Osteoblast (primary cell): ENCODE data around the gene KLHL10. TPM values are rescaled to one million over a fixed set of nuclear protein-coding genes. Genes with fewer than 3 reads are reported as not detected.
A peak's percentile ranks its signal among the peaks of the same experiment; 100 is the strongest.

Experiments used
- DNase-seq: peaks from one replicate; pipeline ENCODE4 v3.0.0; 2011; ENCODE audit warnings: low spot score, mixed read lengths; ENCODE audit not compliant: insufficient read length; ENCODE audit errors: missing footprints
- H2AFZ ChIP-seq: 2 replicates; pipeline ENCODE4 v1.6.0; 2011; ENCODE audit warnings: mild to moderate bottlenecking, low read length
- H3K27ac ChIP-seq: 2 replicates; pipeline ENCODE4 v1.5.1; 2011; ENCODE audit warnings: mild to moderate bottlenecking, low read depth, low read length, moderate library complexity
- H3K27me3 ChIP-seq: 2 replicates; pipeline ENCODE4 v1.6.0; 2012; ENCODE audit warnings: mild to moderate bottlenecking, control low read depth, inconsistent platforms, low read length, moderate library complexity; ENCODE audit not compliant: insufficient read depth
- H3K36me3 ChIP-seq: 2 replicates; pipeline ENCODE4 v1.5.1; 2011; ENCODE audit warnings: mild to moderate bottlenecking, low read length, control low read depth, moderate library complexity; ENCODE audit not compliant: insufficient read depth
- H3K4me1 ChIP-seq: 2 replicates; pipeline ENCODE4 v1.5.1; 2011; ENCODE audit warnings: mild to moderate bottlenecking, low read length, control low read depth, moderate library complexity; ENCODE audit not compliant: insufficient read depth
- H3K4me2 ChIP-seq: 2 replicates; pipeline ENCODE4 v1.6.0; 2011; ENCODE audit warnings: mild to moderate bottlenecking, low read length; ENCODE audit not compliant: insufficient read depth
- H3K4me3 ChIP-seq: fragments of 200-600 bp; sonication (generic); 3 replicates; pipeline ENCODE4 v1.5.1; 2012; ENCODE audit warnings: mild to moderate bottlenecking, low read length, inconsistent platforms; ENCODE audit not compliant: insufficient read depth
- H3K79me2 ChIP-seq: 2 replicates; pipeline ENCODE4 v1.6.0; 2012; ENCODE audit warnings: mild to moderate bottlenecking, low read length, control low read depth, inconsistent platforms; ENCODE audit not compliant: insufficient read depth
- H3K9me3 ChIP-seq: 2 replicates; pipeline ENCODE4 v1.5.1; 2011; ENCODE audit warnings: low read depth, low read length, control low read depth
- H4K20me1 ChIP-seq: 2 replicates; pipeline ENCODE4 v1.6.0; 2012; ENCODE audit warnings: mild to moderate bottlenecking, low read length, control low read depth; ENCODE audit not compliant: insufficient read depth
- total RNA-seq: library from RNA; depleted of rRNA; stranded (reverse); fragments of >200 nt; gene quantifications from 2 replicates; pipeline ENCODE4 v1.2.3, GENCODE V29; 2012
- TF ChIP-seq, protein P1 (sequence below): IDR thresholded peaks from 2 replicates; pipeline ENCODE4 v1.5.1; 2011; ENCODE audit warnings: mild to moderate bottlenecking, low read depth, low read length, moderate library complexity; ENCODE audit errors: extremely low read depth

The KLHL10 gene
- total RNA-seq, 1 donor, result 0.36 TPM

DNA sequence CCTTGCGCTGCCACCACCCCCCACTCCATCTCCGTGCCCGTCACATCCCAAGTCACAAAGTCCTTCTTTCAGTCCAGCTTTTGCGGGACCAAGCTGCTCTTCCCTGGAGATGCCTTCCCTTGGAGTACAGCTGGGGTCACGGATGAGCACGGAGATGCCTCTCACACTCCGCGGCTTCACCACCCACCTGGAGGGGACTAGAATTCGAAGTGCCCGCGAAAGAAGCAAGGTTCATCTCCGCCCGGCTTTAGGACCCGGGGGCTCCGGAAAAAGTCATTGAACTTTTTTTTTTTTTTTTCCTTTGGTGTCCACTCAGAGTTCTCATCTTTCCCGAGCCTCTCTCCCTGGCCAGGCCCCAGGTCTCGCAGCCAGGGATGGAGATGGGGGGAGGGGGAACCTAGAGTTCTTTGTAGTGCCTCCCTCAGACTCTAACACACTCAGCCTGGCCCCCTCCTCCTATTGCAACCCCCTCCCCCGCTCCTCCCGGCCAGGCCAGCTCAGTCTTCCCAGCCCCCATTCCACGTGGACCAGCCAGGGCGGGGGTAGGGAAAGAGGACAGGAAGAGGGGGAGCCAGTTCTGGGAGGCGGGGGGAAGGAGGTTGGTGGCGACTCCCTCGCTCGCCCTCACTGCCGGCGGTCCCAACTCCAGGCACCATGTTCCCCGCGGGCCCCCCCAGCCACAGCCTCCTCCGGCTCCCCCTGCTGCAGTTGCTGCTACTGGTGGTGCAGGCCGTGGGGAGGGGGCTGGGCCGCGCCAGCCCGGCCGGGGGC is 25.1 kb upstream of the KLHL10 start, which contains the start of gene FKBP10:
FKBP10 (plus strand) TSS at position 624 of the 771 bp plus-strand sequence; CDS start at position 655, 31 bp downstream.
- peak within 1 kb of the TSS; percentile 70 for H3K27ac ChIP-seq
- H3K4me2 ChIP-seq, result peak within 1 kb of the TSS; percentile 88
- peaks cover 26% of the 10 kb centered on the region for H3K4me1 ChIP-seq
- H3K27me3 ChIP-seq, result no peaks in the 10 kb centered on the region
- peaks cover 72% of the 10 kb centered on the region for H3K79me2 ChIP-seq
- H2AFZ ChIP-seq, result peak within 1 kb of the TSS; percentile 98
- DNase-seq, result peak; percentile 99
- TF ChIP-seq, protein P1, sequence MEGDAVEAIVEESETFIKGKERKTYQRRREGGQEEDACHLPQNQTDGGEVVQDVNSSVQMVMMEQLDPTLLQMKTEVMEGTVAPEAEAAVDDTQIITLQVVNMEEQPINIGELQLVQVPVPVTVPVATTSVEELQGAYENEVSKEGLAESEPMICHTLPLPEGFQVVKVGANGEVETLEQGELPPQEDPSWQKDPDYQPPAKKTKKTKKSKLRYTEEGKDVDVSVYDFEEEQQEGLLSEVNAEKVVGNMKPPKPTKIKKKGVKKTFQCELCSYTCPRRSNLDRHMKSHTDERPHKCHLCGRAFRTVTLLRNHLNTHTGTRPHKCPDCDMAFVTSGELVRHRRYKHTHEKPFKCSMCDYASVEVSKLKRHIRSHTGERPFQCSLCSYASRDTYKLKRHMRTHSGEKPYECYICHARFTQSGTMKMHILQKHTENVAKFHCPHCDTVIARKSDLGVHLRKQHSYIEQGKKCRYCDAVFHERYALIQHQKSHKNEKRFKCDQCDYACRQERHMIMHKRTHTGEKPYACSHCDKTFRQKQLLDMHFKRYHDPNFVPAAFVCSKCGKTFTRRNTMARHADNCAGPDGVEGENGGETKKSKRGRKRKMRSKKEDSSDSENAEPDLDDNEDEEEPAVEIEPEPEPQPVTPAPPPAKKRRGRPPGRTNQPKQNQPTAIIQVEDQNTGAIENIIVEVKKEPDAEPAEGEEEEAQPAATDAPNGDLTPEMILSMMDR, result no peak
- peak within 1 kb of the TSS; percentile 85 for H3K4me3 ChIP-seq
- peaks cover 21% of the 10 kb centered on the region for H3K36me3 ChIP-seq
- peaks cover 46% of the 10 kb centered on the region for H4K20me1 ChIP-seq
- no peaks in the 10 kb centered on the region for H3K9me3 ChIP-seq

DNA sequence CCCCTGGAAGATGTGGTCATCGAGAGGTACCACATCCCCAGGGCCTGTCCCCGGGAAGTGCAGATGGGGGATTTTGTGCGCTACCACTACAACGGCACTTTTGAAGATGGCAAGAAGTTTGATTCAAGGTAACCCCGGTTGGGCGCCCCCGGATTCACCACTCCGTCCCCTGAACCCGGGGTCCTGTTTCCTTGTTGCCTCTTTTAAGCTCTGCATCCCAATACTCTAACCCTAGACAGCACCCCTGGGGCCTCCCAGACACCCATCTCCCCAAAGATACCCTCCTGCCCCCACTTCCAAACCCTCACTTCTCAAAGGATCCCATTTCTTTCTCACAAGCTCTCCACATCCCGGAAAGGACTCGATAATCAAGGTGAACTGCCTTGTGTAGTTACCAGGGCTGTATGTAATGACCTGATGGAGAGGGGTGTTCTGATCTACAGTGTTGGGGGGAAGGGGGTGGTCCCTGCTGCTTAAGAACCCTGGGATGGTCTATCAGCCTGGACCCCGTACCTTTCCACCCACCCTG is 24.4 kb upstream of the KLHL10 start:
- Histone ChIP-seq H3K27me3 (no peaks in the 10 kb centered on the region), H4K20me1 (peaks cover 48% of the 10 kb centered on the region), H3K4me3 (peak overlapping the region; percentile 85), H3K79me2 (peaks cover 78% of the 10 kb centered on the region), H3K27ac (peak overlapping the region; percentile 70), H2AFZ (peak overlapping the region; percentile 48), H3K9me3 (no peaks in the 10 kb centered on the region), H3K4me2 (peak overlapping the region; percentile 88), H3K4me1 (peaks cover 26% of the 10 kb centered on the region), H3K36me3 (peaks cover 21% of the 10 kb centered on the region)
- peak; percentile 92 for DNase-seq
- TF ChIP-seq, protein P1, result no peak

DNA sequence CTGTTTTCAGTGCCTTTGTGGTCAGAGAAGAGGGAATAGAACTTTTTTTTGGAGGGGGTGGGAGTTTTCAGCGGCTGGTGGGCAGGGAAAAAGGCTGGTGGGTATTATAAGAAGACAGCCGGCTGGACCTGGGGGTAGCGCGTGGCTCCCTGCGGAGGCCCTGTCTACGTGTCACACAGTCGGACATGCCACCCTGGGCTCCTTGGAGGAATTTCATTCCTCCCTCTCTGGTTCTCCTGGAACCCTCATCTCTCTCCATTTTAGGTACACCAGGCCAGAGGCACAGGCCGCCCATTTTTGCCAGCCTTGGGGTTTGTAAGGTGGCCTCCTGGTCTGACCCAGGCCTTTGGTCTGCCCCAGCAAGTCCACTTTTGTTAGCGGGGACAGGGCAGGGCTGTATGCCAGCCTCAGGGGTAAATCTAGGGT is 23.9 kb upstream of the KLHL10 start:
- TF ChIP-seq, protein P1, result no peak
- Histone ChIP-seq H3K36me3 (peaks cover 21% of the 10 kb centered on the region), H3K4me3 (peak overlapping the region; percentile 85), H3K27me3 (no peaks in the 10 kb centered on the region), H3K9me3 (no peaks in the 10 kb centered on the region), H2AFZ (no peak overlapping the region), H3K79me2 (peaks cover 80% of the 10 kb centered on the region), H4K20me1 (peaks cover 48% of the 10 kb centered on the region), H3K4me1 (peaks cover 26% of the 10 kb centered on the region), H3K27ac (peak overlapping the region; percentile 70), H3K4me2 (peak overlapping the region; percentile 88)
- DNase-seq, result no peak

DNA sequence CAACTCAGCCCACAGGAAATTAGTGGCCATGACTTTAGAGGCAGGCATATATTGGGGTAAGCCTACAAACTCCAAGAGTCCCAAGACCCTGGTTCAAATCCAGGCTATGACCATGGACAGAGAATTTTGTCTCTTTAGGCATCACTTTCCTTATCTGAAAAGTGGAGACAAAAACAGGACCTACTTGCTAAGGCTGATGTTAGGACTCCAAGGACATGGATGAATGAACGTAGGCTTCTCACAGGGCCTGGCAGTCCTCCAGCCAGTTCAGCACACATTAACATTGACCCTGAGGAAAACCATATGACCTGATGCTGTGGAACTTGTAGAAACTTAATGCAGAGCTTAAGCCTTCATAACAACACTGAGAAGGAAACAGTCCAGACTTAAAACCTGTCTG is 23.4 kb upstream of the KLHL10 start:
- Histone ChIP-seq H4K20me1 (peaks cover 43% of the 10 kb centered on the region), H3K27me3 (no peaks in the 10 kb centered on the region), H3K9me3 (no peaks in the 10 kb centered on the region), H2AFZ (no peak overlapping the region), H3K27ac (peak overlapping the region; percentile 70), H3K4me2 (peak overlapping the region; percentile 88), H3K4me1 (peaks cover 26% of the 10 kb centered on the region), H3K79me2 (peaks cover 80% of the 10 kb centered on the region), H3K4me3 (peak overlapping the region; percentile 85), H3K36me3 (peaks cover 24% of the 10 kb centered on the region)
- TF ChIP-seq, protein P1, result no peak
- peak; percentile 83 for DNase-seq
